ENCODE measurements around the gene CPT1A.

Gene CPT1A

DNA sequence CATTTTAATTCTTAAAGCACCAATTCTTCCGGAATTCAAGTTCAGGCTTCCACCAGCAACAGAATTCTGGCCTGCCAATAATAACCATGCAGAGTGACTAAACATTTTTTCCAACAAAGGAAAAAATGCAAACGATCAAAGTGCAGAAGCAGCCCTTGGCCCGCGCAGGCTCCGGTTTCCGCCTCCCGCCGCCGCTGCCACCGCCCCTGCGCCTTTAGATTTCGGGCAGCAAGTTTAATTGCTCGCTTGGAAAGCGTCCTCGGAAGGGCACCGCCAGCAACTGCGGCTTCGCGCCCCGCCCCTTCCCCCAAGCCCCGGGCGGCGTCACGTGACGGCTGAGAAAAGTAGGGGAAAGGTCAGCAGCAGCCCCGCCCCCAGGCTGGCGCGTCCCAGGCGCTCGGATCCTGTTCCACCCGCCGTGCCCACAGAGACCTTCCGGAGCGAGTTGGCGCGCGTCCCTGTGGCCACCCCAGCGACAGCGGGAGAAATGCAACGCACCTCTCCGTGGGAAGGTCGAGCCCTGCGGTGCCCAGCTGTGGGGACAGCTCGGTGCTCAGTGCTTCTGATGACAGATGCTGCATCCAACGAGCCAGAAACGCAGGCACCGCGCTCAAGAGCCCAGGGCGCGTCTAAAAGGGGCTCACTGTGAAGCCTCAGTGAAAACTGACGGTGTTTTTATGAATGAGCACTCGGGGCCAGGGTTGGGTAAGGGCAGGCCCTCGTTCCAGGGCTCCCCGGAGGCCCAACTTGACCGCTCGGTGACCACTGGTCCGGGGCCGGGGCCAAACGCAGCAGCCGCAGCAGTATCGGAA lies 2.5 kb downstream of the CPT1A start:
- Histone ChIP-seq H4K20me1 (ENCODE audit: insufficient read depth, low read length, poor library complexity, severe bottlenecking) (peaks cover 37% of the 10 kb centered on the region), H3K36me3 (ENCODE audit: insufficient read depth, low read length) (peaks cover 5% of the 10 kb centered on the region; the same call in 1 of the 2 replicates), H3K79me2 (ENCODE audit: insufficient read depth, low read length) (peaks cover 66% of the 10 kb centered on the region), H3F3A (ENCODE audit: low read depth) (peaks cover 22% of the 10 kb centered on the region), H2AFZ (ENCODE audit: low read length) (peak overlapping the region; percentile 35; the same call in 1 of the 2 replicates), H3K4me3 (ENCODE audit: low read length, poor library complexity, severe bottlenecking) (peak overlapping the region; percentile 98), H3K27me3 (ENCODE audit: insufficient read depth, low read length, poor library complexity, severe bottlenecking) (no peaks in the 10 kb centered on the region), H3K9me2 (replicated peaks; ENCODE audit: low read depth, low read length) (no peaks in the 10 kb centered on the region), H3K4me1 (ENCODE audit: insufficient read depth, low read length, poor library complexity, severe bottlenecking) (peaks cover 47% of the 10 kb centered on the region), H3K4me2 (ENCODE audit: low read depth, low read length, poor library complexity, severe bottlenecking) (peak overlapping the region; percentile 96), H3K9ac (ENCODE audit: low read depth, low read length, poor library complexity, severe bottlenecking) (peak overlapping the region; percentile 98), H3K9me3 (ENCODE audit: insufficient read depth, low read depth, low read length) (no peaks in the 10 kb centered on the region)
- TF ChIP-seq CTCF (conservative IDR thresholded peaks at IDR 0.05; ENCODE audit: low read length) (no peak), EZH2phosphoT487 (IDR thresholded peaks at IDR 0.05; ENCODE audit: borderline replicate concordance) (no peak)

GRCh38 chr11:68838572-68838964 lies 3.1 kb downstream of the CPT1A start:
- Histone ChIP-seq H3K9me2 (replicated peaks; ENCODE audit: low read depth, low read length) (no peaks in the 10 kb centered on the region), H3K9ac (ENCODE audit: low read depth, low read length, poor library complexity, severe bottlenecking) (peak overlapping the region; percentile 82), H3K9me3 (ENCODE audit: insufficient read depth, low read depth, low read length) (no peaks in the 10 kb centered on the region), H3K4me1 (ENCODE audit: insufficient read depth, low read length, poor library complexity, severe bottlenecking) (peaks cover 45% of the 10 kb centered on the region), H3K4me2 (ENCODE audit: low read depth, low read length, poor library complexity, severe bottlenecking) (peak overlapping the region; percentile 96), H3K27me3 (ENCODE audit: insufficient read depth, low read length, poor library complexity, severe bottlenecking) (no peaks in the 10 kb centered on the region), H3K4me3 (ENCODE audit: low read length, poor library complexity, severe bottlenecking) (peak overlapping the region; percentile 98), H4K20me1 (ENCODE audit: insufficient read depth, low read length, poor library complexity, severe bottlenecking) (peaks cover 41% of the 10 kb centered on the region), H3K36me3 (ENCODE audit: insufficient read depth, low read length) (peaks cover 7% of the 10 kb centered on the region; the same call in 1 of the 2 replicates), H2AFZ (ENCODE audit: low read length) (peak overlapping the region; percentile 35; the same call in 1 of the 2 replicates), H3K79me2 (ENCODE audit: insufficient read depth, low read length) (peaks cover 72% of the 10 kb centered on the region), H3F3A (ENCODE audit: low read depth) (peaks cover 22% of the 10 kb centered on the region)
- no peak for TF ChIP-seq EZH2phosphoT487 (IDR thresholded peaks at IDR 0.05; ENCODE audit: borderline replicate concordance)
- no peak for TF ChIP-seq CTCF (conservative IDR thresholded peaks at IDR 0.05; ENCODE audit: low read length)

DNA sequence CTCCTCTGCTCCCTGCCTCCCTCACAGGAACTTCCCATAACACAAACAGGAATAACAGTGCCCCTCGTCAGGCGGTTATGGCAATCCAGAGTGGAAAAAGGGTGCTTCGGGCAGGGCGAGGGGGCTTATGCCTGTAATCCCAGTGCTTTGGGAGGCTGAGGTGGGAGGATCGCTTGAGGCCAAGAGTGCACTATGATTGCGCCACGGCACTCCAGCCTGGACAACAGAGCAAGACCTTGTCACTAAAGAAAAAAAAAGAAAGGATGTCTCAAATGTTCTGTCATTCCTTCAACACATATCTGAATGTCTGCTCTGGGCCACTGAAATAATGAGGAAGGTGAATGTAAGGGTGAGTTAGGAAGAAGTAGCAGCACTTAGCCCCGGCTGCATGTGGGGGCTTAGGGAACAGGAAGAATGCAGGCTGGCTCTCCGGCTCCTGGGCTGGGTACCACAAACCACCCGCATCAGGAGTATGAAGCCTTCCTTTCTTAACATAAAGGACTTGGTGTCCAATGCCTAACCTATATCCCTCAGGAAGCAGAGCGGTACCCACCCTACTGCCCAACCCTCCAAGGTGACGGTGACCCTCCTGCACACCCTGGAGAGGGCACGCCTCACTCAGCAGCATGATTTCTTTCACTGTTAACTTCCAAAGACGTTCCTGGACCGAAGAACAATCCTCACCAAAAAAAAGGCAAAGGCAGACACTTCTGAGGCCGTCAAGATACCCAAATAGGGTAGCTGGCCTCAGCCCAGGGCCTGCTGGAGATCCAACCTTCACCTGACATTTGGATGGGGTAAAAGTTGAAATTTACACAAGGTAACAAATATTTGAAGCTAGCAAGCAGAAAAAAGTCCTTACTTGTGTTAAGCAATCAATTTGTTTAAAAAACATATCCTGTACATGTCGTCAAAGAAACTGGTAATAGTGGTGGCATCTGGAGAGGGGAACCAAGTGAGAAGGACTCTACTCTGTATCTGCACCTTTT lies 3.8 kb downstream of the CPT1A start:
- H3K9me3 ChIP-seq (ENCODE audit: insufficient read depth, low read depth, low read length), result no peaks in the 10 kb centered on the region
- peaks cover 45% of the 10 kb centered on the region for H3K4me1 ChIP-seq (ENCODE audit: insufficient read depth, low read length, poor library complexity, severe bottlenecking)
- H3K36me3 ChIP-seq (ENCODE audit: insufficient read depth, low read length), result peaks cover 13% of the 10 kb centered on the region; the same call in 1 of the 2 replicates
- H3K79me2 ChIP-seq (ENCODE audit: insufficient read depth, low read length), result peaks cover 79% of the 10 kb centered on the region
- TF ChIP-seq EZH2phosphoT487 (IDR thresholded peaks at IDR 0.05; ENCODE audit: borderline replicate concordance), result no peak
- peak overlapping the region; percentile 96 for H3K4me2 ChIP-seq (ENCODE audit: low read depth, low read length, poor library complexity, severe bottlenecking)
- H3K9ac ChIP-seq (ENCODE audit: low read depth, low read length, poor library complexity, severe bottlenecking), result peak overlapping the region; percentile 82
- H3K27me3 ChIP-seq (ENCODE audit: insufficient read depth, low read length, poor library complexity, severe bottlenecking), result no peaks in the 10 kb centered on the region
- peak overlapping the region; percentile 98 for H3K4me3 ChIP-seq (ENCODE audit: low read length, poor library complexity, severe bottlenecking)
- H2AFZ ChIP-seq (ENCODE audit: low read length), result no peak overlapping the region
- no peaks in the 10 kb centered on the region for H3K9me2 ChIP-seq (replicated peaks; ENCODE audit: low read depth, low read length)
- peaks cover 22% of the 10 kb centered on the region for H3F3A ChIP-seq (ENCODE audit: low read depth)
- peaks cover 46% of the 10 kb centered on the region for H4K20me1 ChIP-seq (ENCODE audit: insufficient read depth, low read length, poor library complexity, severe bottlenecking)
